22Rv1 (cell line): ENCODE results near the gene TTLL1.

Experiments used
- H3K27ac ChIP-seq: fragments of 450-650 bp; 2 replicates; pipeline ENCODE4 v1.5.1; 2017
- CTCF ChIP-seq: fragments of 450-650 bp; IDR thresholded peaks from 2 replicates; pipeline ENCODE4 v1.5.1; 2017; ENCODE audit warnings: mild to moderate bottlenecking
- ZFX ChIP-seq: fragments of 450-650 bp; IDR thresholded peaks from 2 replicates; pipeline ENCODE4 v1.6.1; 2017; ENCODE audit warnings: antibody characterized with exemption, borderline replicate concordance

TTLL1 gene

GRCh38 chr22:42997582-42998090 lies 91.6 kb downstream of the TTLL1 start:
- no peak overlapping the region for H3K27ac ChIP-seq
- TF ChIP-seq ZFX (no peak), CTCF (no peak)

GRCh38 chr22:42996646-42997365 lies 92.4 kb downstream of the TTLL1 start:
- TF ChIP-seq ZFX, result no peak
- TF ChIP-seq CTCF, result no peak
- peak overlapping the region; percentile 88 for H3K27ac ChIP-seq

- peak overlapping the region; percentile 88 for H3K27ac ChIP-seq
Observed at GRCh38 chr22:42995654-42996053, 93.5 kb downstream of the TTLL1 start.

- peak overlapping the region; percentile 88 for H3K27ac ChIP-seq
- TF ChIP-seq ZFX (no peak), CTCF (no peak)
Observed at GRCh38 chr22:42994917-42995562, 94.2 kb downstream of the TTLL1 start.

- TF ChIP-seq ZFX (no peak), CTCF (no peak)
- H3K27ac ChIP-seq, result peak overlapping the region; percentile 88
Observed at GRCh38 chr22:42994276-42994916, 94.8 kb downstream of the TTLL1 start.

GRCh38 chr22:42993651-42994275 lies 95.4 kb downstream of the TTLL1 start:
- TF ChIP-seq ZFX (no peak), CTCF (no peak)
- H3K27ac ChIP-seq, result peak overlapping the region; percentile 88

- peak overlapping the region; percentile 88 for H3K27ac ChIP-seq
- no peak for TF ChIP-seq CTCF
- TF ChIP-seq ZFX, result no peak
Observed at GRCh38 chr22:42992886-42993479, 96.2 kb downstream of the TTLL1 start.
